ENCODE data around the gene TYW5.

TYW5 gene

GRCh38 chr2:199972088-199972626 lies 16.9 kb upstream of the TYW5 start:
- DNase-seq: no peak

- no peak for DNase-seq
These were observed 12.8 kb upstream of the TYW5 start for GRCh38 chr2:199968126-199968525.

- no peak for DNase-seq
These were observed 11.7 kb upstream of the TYW5 start for GRCh38 chr2:199966976-199967375.

GRCh38 chr2:199966405-199966804 lies 11.1 kb upstream of the TYW5 start:
- DNase-seq: no peak

GRCh38 chr2:199962203-199962602 lies 6.9 kb upstream of the TYW5 start:
- DNase-seq: no peak

- DNase-seq: no peak
These were observed 2.7 kb upstream of the TYW5 start for GRCh38 chr2:199958014-199958413.

- no peak for DNase-seq
These were observed 730 bp upstream of the TYW5 start for GRCh38 chr2:199956062-199956380.

GRCh38 chr2:199955007-199955338 lies 318 bp downstream of the TYW5 start:
- no peak for DNase-seq

- DNase-seq: no peak
These were observed 4.3 kb downstream of the TYW5 start for GRCh38 chr2:199951023-199951422.

- no peak for DNase-seq
These were observed 4.9 kb downstream of the TYW5 start for GRCh38 chr2:199950396-199950795.

GRCh38 chr2:199946836-199947235 lies 8.5 kb downstream of the TYW5 start:
- DNase-seq: no peak

GRCh38 chr2:199946196-199946595 lies 9.1 kb downstream of the TYW5 start:
- DNase-seq: no peak

- no peak for DNase-seq
These were observed 11.9 kb downstream of the TYW5 start for GRCh38 chr2:199943373-199943772.

- no peak for DNase-seq
These were observed 14.9 kb downstream of the TYW5 start for GRCh38 chr2:199940373-199940772.

GRCh38 chr2:199936554-199936953 lies 18.7 kb downstream of the TYW5 start:
- no peak for DNase-seq

GRCh38 chr2:199933466-199933865 lies 21.8 kb downstream of the TYW5 start:
- no peak for DNase-seq

GRCh38 chr2:199932312-199932855 lies 22.9 kb downstream of the TYW5 start:
- no peak for DNase-seq

GRCh38 chr2:199929262-199929661 lies 26.0 kb downstream of the TYW5 start:
- DNase-seq: no peak

- no peak for DNase-seq
These were observed 26.7 kb downstream of the TYW5 start for GRCh38 chr2:199928626-199929025.

- no peak for DNase-seq
These were observed 27.1 kb downstream of the TYW5 start for GRCh38 chr2:199928226-199928625.

GRCh38 chr2:199926806-199927205 lies 28.5 kb downstream of the TYW5 start:
- no peak for DNase-seq

- no peak for DNase-seq
These were observed 31.4 kb downstream of the TYW5 start for GRCh38 chr2:199923924-199924323.

- no peak for DNase-seq
These were observed 32.4 kb downstream of the TYW5 start for GRCh38 chr2:199922856-199923255.

GRCh38 chr2:199916980-199917379 lies 38.3 kb downstream of the TYW5 start:
- DNase-seq: no peak

GRCh38 chr2:199914372-199914958 lies 40.8 kb downstream of the TYW5 start:
- no peak for DNase-seq

Measured in NCI-H510A (cell line).